NCI-H128 (cell line): ENCODE data around the gene EPS8L2.
A peak's percentile ranks its signal among the peaks of the same experiment; 100 is the strongest.
"Not testable (repeated sequence)": the region's sequence is repeated elsewhere in the genome, so short reads cannot be mapped to it uniquely, and the experiment has no call there.

Experiments used
- DNase-seq: peaks from one replicate; lab custom pipeline; 2025; ENCODE audit not compliant: unreplicated experiment; lab: John Stamatoyannopoulos, UW

EPS8L2 gene

DNA sequence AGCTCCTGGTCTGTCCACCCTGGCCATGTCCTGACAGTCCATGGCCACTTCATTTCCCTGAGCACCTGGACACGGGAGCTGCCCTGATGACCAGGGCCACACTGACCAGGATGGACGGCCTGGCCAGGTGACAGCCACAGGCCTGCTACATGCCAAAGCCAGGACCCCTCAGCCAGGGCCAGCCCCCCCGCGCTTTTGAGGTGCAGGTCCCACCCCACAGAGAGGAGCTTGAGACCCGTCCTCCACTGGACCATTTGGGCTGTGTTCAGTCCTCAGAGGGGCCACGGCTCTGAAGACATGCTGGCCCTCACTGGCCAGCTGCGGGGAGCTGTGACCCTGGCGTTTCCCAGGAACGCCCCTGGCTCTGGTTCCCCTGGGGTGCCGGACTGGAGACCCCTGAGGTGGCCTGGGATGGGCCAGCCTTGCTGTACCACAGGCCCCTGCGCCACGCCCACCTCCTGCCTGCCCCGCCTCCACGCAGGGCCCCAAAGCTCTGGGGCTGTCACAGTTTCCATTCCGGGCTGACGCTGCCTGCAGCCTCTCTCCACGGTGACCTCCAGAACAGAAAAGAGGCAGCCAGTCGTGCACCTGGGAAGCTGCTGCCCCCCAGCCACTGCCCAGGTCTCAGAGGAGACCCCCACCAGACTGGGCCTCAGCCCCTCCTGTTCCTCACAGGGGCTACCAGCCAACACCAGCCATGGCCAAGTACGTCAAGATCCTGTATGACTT lies 18.2 kb downstream of the EPS8L2 start:
- DNase-seq, result no peak

DNA sequence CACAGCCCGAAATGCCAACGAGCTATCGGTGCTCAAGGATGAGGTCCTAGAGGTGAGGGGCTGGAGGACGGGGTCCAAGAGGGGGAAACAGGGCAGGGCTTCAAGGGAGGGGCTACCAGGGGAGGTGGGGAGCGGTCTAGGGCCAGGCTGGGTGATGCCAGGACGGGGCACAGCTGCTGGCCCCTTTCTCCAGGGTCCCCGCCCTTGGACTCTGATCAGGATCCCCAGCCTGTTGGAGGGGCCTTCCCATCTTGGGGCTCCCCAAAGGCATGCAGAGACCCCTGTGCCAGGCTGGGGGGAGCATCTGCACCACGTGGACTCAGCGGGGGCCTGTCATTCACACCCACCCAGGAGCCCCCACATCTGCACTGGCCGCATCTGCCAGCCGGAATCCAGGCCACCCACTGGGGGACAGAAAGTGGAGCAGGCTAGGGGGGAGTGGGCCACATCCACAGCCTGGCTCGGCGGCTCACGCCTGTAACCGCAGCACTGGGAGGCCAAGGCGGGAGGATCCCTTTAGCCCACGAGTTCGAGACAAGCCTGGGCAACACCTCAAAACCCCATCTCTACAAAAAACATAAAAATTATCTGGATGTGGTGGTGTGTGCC lies 18.9 kb downstream of the EPS8L2 start:
- no peak for DNase-seq

DNA sequence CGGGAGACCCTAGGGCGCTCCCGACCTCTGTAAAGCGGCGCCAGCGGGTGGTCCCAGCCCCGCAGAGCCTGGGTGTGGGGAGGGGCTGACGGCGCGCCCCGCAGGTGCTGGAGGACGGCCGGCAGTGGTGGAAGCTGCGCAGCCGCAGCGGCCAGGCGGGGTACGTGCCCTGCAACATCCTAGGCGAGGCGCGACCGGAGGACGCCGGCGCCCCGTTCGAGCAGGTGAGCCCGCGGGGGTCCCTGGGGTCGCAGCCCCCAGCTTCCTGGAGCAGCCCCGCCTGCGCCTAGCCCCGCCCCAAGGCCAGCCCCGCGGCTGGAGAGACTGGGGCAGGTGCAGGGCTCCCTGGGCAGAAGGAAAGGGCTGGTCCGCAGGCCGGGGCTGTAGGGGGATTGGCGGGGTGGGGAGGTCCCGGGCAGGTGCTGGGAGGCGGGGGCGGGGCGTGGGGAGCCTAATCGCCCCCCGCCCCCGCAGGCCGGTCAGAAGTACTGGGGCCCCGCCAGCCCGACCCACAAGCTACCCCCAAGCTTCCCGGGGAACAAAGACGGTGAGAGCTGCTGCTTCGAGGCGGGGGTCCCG lies 19.7 kb downstream of the EPS8L2 start:
- no peak for DNase-seq

DNA sequence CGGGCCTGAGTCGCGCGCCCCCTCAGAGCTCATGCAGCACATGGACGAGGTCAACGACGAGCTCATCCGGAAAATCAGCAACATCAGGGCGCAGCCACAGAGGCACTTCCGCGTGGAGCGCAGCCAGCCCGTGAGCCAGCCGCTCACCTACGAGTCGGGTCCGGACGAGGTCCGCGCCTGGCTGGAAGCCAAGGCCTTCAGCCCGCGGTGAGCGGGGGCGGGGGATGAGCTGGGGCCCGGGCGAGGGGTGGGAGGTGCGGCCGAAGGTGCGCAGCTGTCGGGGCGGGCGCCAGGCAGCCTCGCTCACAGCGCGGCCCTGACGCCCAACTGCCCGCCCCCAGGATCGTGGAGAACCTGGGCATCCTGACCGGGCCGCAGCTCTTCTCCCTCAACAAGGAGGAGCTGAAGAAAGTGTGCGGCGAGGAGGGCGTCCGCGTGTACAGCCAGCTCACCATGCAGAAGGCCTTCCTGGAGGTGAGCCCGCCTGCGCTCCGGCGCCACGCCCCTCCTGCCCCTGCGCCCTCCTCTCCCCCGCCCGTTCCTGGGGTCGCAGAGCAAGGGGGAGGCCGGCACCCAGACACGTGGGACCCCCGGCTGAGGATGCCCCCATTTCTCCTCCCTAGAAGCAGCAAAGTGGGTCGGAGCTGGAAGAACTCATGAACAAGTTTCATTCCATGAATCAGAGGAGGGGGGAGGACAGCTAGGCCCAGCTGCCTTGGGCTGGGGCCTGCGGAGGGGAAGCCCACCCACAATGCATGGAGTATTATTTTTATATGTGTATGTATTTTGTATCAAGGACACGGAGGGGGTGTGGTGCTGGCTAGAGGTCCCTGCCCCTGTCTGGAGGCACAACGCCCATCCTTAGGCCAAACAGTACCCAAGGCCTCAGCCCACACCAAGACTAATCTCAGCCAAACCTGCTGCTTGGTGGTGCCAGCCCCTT lies 20.5 kb downstream of the EPS8L2 start:
- DNase-seq, result peak; percentile 57

DNA sequence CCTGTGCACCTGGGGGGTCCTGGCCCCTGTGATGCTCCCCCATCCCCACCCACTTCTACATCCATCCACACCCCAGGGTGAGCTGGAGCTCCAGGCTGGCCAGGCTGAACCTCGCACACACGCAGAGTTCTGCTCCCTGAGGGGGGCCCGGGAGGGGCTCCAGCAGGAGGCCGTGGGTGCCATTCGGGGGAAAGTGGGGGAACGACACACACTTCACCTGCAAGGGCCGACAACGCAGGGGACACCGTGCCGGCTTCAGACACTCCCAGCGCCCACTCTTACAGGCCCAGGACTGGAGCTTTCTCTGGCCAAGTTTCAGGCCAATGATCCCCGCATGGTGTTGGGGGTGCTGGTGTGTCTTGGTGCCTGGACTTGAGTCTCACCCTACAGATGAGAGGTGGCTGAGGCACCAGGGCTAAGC lies 21.3 kb downstream of the EPS8L2 start:
- no peak for DNase-seq

DNA sequence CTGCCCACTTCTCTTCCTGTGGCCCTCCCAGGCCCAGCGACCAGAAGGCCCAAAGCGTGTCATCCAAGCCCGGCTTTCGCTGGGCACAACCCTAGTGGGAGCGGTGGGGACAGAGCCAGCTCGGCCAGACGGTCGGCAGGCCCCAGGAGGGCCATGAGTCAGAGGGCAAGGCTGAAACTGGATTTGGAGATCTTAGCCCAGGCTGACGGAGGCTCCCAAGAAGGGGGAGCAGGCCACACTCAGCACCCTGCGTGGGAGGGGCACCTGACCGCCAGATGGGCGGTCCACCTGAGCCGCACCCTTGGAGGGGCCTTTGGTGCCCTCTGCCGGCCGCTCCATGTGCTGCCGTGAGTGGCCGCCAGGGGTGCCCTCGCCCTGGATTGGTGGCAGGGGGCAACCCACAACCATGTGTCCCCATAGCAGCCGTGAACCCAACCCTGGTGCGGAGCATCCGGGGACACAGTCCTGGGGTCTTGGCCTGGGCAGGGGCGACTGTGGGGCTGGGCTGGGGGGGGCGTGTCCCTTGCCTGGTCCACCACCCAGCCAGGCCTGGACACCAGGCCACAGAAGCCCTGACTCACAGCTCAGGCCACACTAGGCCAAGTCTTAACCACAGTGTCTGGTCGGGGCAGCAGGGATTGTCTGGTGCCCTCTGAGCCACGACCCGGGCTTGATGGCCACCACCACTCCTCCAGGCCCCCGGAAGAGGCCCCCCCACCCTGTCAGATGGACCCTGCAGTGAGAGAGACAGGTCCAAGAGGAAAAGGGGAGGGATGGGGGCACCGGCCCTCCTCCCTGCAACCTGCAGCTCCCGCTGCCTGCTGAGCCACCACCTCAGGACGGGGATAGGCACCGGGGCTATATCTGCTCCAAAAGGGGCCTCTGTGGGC lies 22.1 kb downstream of the EPS8L2 start:
- DNase-seq, result peak; percentile 52

DNA sequence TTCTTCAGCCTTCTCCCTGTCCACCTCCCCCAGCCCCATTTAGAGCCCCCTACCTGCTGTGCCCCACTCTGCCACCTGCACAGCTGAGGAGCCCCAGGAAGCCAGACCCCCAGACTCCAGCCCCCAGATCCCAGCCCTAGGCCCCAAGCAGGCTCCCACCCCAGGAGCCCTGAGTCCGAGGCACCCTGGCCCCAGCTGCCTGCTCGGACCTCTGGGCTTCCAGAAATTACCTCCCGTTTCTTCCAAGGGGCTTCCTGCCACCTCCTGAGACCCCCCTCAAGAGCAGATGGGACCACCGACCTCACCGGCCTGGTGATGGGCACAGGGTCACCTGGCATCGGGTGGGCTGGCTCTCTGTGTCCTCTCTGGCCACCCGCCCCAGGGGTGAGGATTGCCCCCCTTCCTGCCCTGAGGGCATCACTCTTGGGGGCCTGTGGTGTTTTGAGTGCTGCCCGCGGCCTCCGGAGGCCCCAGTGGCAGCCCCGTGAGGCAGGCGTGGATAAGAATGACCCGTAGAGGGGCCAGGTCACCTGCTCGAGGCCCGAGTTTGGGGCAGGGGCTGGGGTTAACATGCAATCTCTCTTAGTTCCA lies 23.0 kb downstream of the EPS8L2 start:
- DNase-seq, result no peak

DNA sequence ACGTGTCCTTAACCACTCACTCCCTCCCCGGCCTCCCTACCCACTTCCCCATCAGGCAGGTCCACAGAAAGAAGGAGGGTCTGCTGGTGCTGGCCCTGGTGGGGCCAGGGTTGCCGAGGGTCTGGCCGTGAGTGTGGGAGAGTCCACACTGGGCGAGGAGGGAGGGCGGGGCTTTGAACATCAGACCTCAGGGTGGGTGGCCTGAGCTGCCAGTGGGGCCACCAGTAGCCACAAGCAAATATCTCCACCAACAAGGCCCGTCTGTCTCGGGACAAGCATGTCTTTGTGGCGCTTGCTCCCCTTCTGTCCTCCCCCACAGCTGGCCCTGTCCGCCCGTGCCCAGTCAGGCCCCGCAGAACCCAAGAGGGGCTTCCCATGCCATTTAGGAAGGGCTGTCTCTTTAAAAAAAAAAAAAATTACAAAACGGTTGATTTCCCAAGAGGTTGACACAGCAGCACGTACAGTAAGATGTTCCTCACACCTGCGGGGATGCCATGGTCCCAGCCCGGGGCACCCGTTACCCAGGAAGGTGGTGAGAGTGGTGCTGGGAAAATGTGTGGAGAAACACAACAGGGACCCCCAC lies 23.6 kb downstream of the EPS8L2 start:
- no peak for DNase-seq

DNA sequence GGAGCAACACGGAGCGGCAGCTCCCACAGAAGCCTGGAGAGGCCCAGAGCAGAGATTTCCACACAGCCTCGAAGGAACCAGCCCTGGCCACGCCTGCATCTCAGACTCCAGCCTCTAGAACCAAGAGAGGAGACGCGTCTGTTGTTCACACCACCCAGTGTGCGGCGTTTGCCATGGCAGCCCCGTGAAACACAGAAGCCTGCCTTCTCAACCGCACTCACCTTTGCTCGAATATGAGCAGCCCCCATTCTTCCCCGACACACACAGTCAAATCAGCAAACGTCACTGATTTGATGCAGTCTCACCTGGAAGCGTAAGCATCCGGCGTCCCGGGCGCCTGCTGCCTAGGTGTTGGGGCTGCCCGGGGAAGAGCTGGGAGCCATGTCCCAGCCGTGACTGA lies 27.0 kb downstream of the EPS8L2 start:
- DNase-seq, result no peak

DNA sequence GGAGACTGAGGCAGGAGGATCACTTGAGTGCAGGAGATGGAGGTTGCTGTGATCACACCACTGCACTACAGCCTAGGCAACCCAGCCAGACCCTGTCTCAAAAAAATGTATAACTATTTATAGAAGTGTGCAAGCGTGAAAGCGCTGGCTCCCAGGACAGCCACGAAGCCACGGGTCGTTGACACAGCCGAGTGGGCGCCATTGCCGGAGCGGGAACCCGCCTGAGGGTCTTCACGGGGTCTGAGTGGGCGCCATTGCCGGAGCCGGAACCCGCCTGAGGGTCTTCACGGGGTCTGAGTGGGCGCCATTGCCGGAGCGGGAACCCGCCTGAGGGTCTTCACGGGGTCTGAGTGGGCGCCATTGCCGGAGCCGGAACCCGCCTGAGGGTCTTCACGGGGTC lies 28.5 kb downstream of the EPS8L2 start:
- not testable (repeated sequence) for DNase-seq

DNA sequence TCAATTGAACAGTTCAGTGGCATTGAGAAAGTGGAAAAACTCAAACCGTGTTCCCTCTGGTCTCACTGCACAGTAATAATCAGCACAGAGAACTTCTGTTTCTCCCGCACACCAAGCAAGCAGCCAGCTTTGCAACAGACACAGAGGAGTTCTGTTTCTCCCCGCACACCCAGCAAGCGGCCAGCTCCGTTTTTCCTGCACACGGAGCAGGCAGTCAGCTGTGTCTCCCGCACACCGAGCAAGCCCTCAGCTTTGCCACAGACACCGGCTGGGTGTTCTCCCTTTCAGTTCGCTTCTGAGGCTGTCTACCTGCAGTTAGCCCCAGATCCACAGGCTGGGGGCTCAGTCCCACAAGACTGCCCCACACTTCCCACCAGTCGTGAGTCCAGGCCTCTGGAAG lies 31.3 kb downstream of the EPS8L2 start:
- no peak for DNase-seq

DNA sequence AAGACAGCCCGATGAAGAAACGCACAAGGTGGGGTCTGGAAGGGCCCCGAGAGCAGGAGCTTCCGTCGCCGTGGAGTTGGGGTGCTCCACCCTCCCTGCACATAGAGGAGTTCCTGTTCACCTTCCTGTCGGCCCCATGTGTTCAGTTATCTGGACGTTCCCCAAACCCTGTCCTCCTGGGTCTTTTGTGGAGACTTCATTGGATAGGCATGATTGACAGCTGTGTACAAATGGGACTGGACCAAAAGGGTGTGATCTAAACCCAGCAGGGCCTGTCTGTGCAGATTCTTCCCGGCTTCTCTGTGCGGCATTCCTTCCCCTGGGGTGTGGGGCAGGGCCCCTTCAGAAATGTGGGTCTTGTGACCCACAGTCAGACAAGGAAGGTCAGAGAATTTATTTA lies 31.9 kb downstream of the EPS8L2 start:
- not testable (repeated sequence) for DNase-seq

DNA sequence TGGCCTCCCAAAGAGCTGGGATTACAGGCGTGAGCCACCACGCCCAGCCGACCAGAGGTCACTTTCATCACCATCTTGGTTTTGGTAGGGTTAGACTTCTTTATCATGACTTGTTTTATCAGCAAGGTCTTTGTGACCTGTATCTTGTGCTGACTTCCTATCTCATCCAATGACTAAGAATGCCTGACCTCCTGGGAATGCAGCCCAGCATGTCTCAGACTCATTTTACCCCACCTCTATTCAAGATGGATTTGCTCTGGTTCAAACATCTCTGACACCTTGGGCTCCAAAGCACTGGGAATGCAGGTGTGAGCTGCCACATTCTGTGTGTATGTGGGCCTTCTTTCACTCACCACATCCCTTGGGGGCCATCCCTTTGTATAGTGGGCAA lies 36.1 kb downstream of the EPS8L2 start:
- DNase-seq, result no peak

DNA sequence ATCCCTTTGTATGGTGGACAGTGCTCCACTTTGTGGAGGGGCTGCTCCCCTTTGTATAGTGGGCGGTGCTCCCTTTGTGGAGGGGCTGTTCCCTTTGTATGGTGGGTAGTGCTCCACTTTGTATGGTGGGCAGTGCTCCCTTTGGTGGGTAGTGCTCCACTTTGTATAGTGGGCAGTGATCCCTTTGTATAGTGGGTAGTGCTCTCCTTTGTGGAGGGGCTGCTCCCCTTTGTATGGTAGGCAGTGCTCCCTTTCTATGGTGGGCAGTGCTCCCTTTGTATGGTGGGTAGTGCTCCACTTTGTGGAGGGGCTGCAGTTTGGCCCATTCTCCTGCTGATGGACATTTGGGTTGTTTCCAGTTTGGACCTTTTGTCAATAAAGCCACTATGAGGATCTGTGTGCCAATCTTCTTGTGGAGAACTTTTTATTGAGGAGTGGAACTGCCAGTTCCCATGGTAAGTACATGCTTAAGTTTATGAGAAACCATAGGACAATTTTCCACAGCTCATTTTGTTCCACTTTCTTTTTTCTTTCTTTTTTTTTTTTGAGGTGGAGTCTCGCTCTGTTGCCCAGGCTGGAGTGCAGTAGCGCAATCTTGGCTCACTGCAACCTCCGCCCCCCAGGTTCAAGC lies 36.7 kb downstream of the EPS8L2 start:
- no peak for DNase-seq

DNA sequence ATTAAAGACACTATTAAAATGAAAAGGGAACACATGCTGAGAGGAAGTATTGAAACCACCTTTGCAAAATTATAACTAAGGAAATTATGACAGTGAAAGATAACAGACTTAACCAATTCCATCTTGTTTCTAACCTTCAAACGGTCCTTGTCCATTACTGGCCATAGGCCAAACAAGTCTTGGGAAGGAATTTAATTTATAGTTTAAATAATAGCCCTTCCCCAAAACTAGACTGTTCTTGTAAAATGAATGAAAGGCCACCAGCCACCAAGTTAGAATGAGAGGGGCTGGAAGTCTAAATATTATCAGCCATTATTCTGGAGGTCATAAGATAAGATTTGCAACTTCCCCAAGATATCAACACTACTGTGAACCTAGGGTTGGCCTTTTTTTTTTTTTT lies 39.4 kb downstream of the EPS8L2 start:
- no peak for DNase-seq

DNA sequence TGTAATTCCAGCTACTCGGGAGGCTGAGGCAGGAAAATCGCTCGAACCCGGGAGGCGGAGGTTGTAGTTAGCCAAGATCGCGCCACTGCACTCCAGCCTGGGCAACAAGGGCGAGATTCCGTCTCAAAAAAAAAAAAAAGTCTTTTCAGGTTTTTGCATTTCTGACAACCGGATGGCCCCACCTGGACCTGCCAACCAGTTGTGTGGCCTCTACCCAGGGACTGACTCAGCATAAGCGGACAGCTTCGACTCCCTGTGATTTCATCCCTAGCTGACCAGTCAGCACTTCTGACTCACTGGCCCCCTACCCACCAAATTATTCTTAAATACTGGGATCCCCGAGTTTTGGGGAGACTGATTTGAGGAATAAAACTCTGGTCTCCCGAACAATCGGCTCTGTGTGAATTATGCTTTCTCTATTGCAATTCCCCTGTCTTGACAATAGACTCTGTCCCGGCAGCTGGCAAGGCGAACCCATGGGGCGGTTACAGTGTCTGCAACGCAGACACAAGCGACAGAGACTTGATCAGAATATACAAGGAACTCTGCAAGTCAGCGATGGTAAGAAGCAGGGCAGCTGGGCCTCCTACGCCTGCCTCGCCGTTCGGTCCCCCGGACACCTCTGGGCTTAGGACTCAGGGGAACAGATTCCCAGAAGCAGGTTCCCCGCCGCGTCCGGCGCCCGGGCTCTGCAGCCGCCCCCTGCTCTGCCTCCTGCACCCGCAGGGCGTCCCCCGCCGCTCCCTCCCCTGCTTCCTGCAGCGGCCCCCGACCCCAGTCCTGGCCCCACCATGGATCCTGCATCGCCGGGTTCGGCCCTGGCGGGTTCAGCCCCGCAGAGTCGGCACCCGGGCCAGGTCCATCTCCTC lies 40.5 kb downstream of the EPS8L2 start:
- DNase-seq, result no peak

DNA sequence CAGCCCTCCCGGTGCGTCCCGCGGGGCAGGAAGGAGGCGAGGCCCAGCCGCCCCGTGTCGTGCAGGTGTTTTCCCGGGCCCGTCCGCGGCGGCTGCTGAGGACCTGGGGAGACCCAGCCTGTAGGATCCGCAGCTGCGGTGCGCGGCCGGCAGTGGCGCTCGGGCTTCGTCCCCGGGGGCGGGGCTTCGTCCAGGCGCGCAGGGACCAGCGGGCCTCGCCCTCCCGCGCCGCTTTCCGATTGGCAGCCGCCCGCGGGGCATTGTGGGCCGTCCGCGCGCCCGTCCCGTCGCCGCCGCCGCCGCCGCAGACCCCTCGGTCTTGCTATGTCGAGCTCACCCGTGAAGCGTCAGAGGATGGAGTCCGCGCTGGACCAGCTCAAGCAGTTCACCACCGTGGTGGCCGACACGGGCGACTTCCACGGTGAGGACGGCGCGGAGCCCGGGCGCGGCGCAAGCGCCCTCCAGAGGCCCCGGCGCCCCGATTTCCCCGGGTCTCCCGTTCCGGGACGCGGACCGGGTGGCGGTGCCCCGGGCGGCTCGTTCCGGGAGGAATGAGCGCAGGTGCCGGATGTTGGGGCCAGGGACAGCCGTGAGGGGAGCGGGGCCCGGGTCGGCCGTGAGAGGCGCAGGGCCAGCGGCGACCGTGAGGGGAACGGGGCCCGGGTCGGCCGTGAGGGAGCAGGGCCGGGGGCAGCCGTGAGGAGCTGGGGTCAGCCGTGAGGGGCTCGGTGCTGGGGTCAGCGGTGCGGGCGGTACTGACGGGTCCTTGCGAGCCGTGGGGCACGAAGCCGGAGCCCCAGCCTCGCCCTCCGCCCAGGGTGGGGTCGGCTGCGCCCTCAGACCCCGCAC lies 41.4 kb downstream of the EPS8L2 start, which contains the start of gene TALDO1:
TSS of gene TALDO1 (plus strand) at position 307 of the 849 bp plus-strand sequence. CDS start at position 325, 18 bp downstream.
- DNase-seq, result peak; percentile 85
